Epithelial cell of esophagus (primary cell): ENCODE data around the gene PLEKHH3.

Experiments
- DNase-seq: peaks from one replicate; pipeline ENCODE4 v3.0.0; 2010; ENCODE audit warnings: low read depth
- H3K4me3 ChIP-seq: 2 replicates; pipeline ENCODE4 v1.5.1; 2011; ENCODE audit warnings: mild to moderate bottlenecking, low read length, control low read depth
- CTCF ChIP-seq: IDR thresholded peaks from 2 replicates; pipeline ENCODE4 v1.5.1; 2011; ENCODE audit warnings: low read depth, mild to moderate bottlenecking, low read length, control low read depth, inconsistent platforms; ENCODE audit not compliant: insufficient read depth; ENCODE audit errors: missing control alignments

The PLEKHH3 gene

GRCh38 chr17:42677921-42678781, 1.4 kb upstream of the PLEKHH3 start:
- DNase-seq, result peak; percentile 79

GRCh38 chr17:42677012-42677857, 441 bp upstream of the PLEKHH3 start:
- no peak for TF ChIP-seq CTCF
- DNase-seq, result peak; percentile 100
- H3K4me3 ChIP-seq, result peak overlapping the region; percentile 95

More at GRCh38 chr17:42677921-42678781, 1.4 kb upstream of the PLEKHH3 start:
- H3K4me3 ChIP-seq, result peak overlapping the region; percentile 61
- no peak for TF ChIP-seq CTCF

- peak; percentile 67 for DNase-seq
- TF ChIP-seq CTCF, result no peak
These were observed 800 bp downstream of the PLEKHH3 start for GRCh38 chr17:42675965-42676423.

GRCh38 chr17:42675348-42675964, 1.3 kb downstream of the PLEKHH3 start:
- peak overlapping the region; percentile 95 for H3K4me3 ChIP-seq
- no peak for TF ChIP-seq CTCF
- DNase-seq, result no peak

More at GRCh38 chr17:42675965-42676423, 800 bp downstream of the PLEKHH3 start:
- H3K4me3 ChIP-seq, result peak overlapping the region; percentile 95

- no peak for TF ChIP-seq CTCF
These were observed 1.9 kb downstream of the PLEKHH3 start for GRCh38 chr17:42674755-42675347.

More at GRCh38 chr17:42674755-42675347, 1.9 kb downstream of the PLEKHH3 start:
- peak overlapping the region; percentile 95 for H3K4me3 ChIP-seq
- DNase-seq, result no peak
